Stimulated activated CD4-positive, alpha-beta T cell treated with anti-CD3 and anti-CD28 coated beads, Interleukin-4, amount 100 ng/mL, for 4 hours (primary cell): ENCODE data around the gene JOSD2.

ENCODE experiments used
- DNase-seq, 2 experiments: peaks; one replicate each; pipeline ENCODE4 v3.0.0-alpha.2; 2020

The JOSD2 gene

GRCh38 chr19:50492303-50493052 is 18.5 kb downstream of the JOSD2 start:
- DNase-seq = peak; percentile 35 to 40

DNA sequence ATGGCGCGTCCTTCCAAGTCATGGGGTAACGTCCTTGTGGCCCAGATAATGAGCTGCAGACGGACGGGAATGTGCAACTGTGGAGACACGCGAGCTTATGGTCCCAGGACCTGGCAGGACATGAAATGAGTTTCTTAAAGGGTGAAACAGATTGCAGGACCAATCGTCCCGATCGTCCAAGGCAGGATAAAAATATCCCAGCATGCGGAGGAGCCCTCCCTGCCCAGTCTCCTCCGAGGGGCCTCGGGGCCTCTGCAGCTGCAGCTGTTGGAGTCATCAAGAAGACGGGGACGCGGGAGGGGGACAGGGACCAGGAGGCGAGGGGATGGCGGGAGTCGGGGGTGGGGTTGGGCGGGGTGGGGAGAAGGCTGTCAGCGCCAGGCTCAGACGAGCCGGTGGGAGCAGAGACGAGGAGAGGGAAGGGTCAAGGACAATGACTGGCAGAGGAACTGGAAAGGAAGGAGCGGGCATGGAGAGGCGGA is 20.0 kb downstream of the JOSD2 start:
- no peak for DNase-seq

DNA sequence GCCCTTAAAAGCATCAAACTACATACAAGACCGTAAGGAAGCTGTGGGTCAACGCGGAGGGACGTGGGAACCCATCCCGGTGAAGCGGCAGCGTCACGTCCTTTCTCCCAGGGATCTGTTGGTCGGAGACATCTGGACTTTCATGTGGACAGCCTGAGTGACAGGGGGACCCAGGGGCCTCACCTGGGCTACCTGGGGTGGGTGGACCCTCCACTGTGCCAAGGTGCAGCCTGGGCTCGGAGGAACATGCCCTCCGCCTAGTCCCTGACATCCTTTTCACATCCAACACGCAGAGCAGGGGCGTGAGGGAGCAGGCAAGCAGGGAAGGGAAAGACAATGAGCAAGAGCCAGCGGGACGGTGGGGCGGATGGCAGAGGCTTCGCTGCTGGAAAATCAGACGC is 20.6 kb downstream of the JOSD2 start:
- DNase-seq = no peak

GRCh38 chr19:50489461-50490011 is 21.5 kb downstream of the JOSD2 start:
- DNase-seq = no peak

- DNase-seq = no peak
Measured at GRCh38 chr19:50488389-50489194, 22.4 kb downstream of the JOSD2 start.

- peak; percentile 23 to 40 for DNase-seq
Measured at GRCh38 chr19:50486823-50487515, 24.0 kb downstream of the JOSD2 start.

DNA sequence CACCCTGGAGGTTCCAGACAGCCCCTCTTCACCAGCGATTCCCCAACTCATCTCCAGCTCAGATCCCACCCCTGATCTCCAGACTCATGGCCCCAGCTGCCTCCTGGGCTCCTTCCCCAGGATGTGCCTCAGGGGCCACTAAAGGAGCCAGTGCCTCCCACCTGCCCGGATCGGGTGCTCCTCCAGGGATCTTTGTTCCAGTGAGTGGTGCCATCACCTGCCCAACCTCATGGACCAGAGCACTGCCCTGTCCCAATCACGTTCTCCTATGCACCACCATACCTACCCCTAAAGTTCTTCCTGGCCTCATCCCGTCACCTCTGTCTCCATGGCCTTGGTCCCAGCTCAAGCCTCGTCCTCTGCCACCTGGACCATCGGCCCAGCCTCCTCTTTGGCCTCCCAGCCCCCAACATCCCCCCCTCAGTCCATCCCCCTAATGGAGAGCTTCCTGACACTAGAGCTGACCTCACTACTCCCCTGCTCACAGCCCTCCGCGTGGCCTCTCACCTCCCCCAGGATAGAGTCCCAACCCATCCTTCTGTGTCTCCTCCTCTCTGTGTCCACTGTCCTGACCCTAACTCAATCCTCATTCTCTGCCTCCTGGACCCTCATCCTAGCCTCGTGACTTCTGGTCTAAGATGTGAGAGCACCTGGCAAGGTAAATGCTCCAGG is 25.6 kb downstream of the JOSD2 start:
- no peak for DNase-seq

GRCh38 chr19:50482916-50483315 is 28.1 kb downstream of the JOSD2 start:
- DNase-seq = no peak

DNA sequence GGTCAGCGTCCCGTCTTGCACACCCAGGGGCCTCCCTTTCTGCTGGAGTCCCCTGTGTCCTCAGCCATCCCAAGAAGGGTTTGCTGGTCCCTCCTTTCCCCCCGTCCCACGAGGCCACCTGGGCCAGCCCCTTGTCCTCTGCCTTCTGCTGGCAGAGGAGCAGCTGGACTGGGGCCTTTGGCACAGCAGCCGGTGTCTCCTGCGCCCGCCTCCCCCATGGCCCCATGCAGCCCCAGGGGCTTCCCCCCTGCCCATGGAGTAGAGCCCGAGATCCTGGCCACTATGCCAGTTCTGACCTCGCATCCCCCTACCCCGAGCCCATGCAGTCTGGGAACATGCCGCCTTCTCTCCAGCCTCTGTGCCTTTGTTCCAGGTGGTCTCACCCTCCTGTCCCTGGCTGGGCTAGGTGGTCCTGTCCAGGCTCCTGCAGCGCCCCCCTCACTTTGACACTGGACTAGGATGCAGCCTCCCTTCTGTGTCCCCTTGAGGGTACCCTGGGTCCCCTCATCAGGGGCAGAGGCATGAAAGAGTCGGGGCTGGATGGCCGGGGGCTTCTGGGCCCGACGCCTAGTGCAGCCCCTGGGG is 28.6 kb downstream of the JOSD2 start:
- DNase-seq = no peak

- no peak for DNase-seq
Measured at GRCh38 chr19:50481351-50482149, 29.4 kb downstream of the JOSD2 start.

GRCh38 chr19:50480281-50481111 is 30.5 kb downstream of the JOSD2 start:
- DNase-seq = no peak

DNA sequence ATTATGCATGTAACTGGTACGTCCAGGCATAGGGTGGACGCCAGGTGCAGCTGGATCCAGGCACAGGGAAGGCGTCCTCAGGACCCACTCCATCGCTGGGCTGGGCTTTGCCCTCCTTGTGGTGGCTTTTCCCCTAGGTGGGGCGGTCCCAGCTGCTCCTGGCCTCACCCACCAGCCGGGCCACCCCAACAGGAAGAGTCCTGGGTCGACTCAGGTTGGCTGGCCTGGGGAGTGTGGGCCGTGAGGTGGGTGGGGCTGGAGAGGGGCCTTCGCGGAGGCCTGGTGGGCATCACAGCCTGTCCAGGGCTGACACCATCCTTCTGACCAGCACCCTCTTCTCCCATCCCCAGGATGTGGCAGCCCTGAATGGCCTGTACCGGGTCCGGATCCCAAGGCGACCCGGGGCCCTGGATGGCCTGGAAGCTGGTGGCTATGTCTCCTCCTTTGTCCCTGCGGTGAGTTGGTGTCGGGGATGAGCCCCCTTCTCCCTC is 31.2 kb downstream of the JOSD2 start:
- no peak for DNase-seq

GRCh38 chr19:50478901-50479715 is 31.9 kb downstream of the JOSD2 start:
- DNase-seq = no peak

GRCh38 chr19:50477751-50478515 is 33.1 kb downstream of the JOSD2 start:
- DNase-seq = no peak

DNA sequence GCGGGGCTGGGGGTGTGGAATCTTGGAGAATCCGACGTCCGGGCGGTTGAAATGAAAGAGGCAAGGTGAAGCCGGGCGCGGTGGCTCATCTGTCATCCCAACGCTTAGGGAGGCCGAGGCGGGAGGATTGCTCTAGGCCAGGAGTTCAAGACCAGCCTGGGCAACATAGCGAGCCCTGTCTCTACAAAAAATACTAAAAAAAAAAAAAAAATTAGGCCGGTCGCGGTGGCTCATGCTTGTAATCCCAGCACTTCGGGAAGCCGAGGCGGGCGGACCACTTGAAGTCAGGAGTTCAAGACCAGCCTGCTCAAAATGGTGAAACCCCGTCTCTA is 34.1 kb downstream of the JOSD2 start:
- DNase-seq = no peak

DNA sequence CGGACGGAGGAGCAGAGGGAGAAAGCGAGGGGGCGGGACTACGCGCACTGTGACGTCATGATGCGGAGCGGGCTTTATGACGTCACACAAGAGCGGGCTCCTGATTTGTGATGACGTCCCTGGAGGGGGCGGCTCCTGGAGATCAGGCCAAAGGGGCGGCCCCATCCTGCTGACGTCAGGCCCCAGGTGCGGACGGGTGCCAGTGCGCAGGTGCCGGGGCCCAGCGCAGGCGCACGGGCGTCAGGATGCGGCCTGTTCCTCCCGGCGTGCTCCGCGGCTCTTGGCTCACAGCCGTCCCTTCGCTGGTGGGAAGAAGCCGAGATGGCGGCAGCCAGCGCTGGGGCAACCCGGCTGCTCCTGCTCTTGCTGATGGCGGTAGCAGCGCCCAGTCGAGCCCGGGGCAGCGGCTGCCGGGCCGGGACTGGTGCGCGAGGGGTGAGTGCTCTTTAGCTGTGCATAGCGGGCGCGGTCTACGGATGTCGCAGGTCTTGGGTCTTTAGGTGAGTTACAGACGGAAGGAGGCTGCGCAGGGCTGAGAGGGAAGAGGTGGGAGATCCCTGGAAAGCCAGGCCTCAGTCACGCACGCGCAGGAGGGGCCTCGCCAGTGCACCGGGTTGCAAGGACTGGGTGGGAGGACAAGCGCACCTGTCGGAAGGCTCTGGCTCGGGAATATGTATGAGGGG is 34.6 kb downstream of the JOSD2 start, which contains the start of the genes EMC10 and GARIN5A:
EMC10 (plus strand) TSS at position 284 of the 683 bp plus-strand sequence; CDS start at position 322, 38 bp downstream.
GARIN5A (minus strand) TSS at position 625 of the 683 bp plus-strand sequence; CDS start at position 165, 460 bp downstream.
- peak; percentile 90 to 93 for DNase-seq

- no peak for DNase-seq
Measured at GRCh38 chr19:50475736-50476223, 35.2 kb downstream of the JOSD2 start.
